ENCODE data around the gene ZBTB46.

ZBTB46 gene

DNA sequence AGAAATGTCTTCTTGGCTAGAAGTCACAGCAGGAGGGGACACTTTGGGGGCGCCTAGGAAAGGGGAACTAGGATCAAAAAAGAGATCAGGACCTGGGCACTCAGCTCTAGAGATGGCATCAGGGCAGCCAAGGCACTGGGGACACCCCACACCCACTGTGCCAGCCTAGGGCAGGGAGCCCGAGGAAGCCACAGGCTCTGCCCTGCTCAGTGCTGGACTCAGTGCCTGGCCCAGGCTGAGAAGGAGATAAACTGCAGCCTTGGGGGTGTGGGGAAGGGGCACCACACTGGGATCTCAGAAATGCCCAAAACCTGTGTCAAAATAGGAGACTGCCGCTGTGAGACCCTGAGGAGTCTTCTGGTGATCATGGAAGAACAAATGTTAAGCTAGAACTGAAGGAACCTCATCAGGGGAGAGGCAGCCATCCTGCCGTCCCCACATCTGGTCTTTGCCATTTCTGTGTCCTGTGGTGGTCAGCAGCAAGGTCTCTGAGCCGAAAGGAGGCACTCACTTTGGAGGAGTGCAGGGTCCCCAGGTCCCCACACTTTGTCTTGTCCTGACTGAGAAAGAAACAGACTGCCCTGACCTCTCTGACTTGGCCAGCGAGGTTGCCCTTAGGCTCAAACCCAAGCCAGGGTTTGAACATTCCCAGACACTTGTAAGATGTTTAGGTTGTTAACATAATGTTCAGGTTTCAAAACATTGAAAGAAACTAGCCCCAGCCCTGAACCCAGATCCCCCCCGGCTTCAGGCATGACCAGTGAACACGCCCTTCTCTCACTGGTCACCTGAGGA lies 125.6 kb downstream of the ZBTB46 start:
- no peak overlapping the region for H3K27ac ChIP-seq
- H3K4me1 ChIP-seq (ENCODE audit: control insufficient read depth in 1 of 2, insufficient read depth in 1 of 2, low read depth in 1 of 2, low read length in 1 of 2), result peaks cover 27 to 31% of the 10 kb centered on the region in 2 experiments
- H3K4me3 ChIP-seq (ENCODE audit: low read depth in 1 of 2, low read length in 1 of 2), result no peak overlapping the region
- TF ChIP-seq CTCF (IDR thresholded peaks at IDR 0.05), result no peak
- H3K9me3 ChIP-seq, result no peaks in the 10 kb centered on the region
- H3K27me3 ChIP-seq, result no peaks in the 10 kb centered on the region
- peaks cover 58% of the 10 kb centered on the region for H3K36me3 ChIP-seq

DNA sequence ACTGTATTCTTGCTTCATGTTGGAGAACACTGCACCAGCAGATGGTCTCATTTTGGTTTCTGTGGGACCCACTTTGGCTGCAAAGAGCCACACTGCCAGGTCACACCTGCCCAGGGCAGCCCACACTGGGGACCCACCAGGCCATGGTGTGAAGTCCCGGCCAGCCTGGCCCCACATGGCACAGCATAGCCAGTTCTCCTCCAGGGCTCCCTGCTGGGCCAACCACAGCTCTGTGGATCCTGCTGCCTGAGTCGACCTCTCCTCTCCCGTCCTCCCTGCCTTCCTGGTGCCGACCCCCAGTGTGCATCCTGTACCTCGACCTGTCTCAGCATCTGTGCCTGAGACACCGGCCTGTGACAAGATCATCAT lies 126.3 kb downstream of the ZBTB46 start:
- no peaks in the 10 kb centered on the region for H3K27me3 ChIP-seq
- no peak overlapping the region for H3K4me3 ChIP-seq (ENCODE audit: low read depth in 1 of 2, low read length in 1 of 2)
- H3K36me3 ChIP-seq, result peaks cover 60% of the 10 kb centered on the region

GRCh38 chr20:63703976-63704748 lies 126.9 kb downstream of the ZBTB46 start:
- H3K4me1 ChIP-seq (ENCODE audit: control insufficient read depth in 1 of 2, insufficient read depth in 1 of 2, low read depth in 1 of 2, low read length in 1 of 2), result peaks cover 23 to 25% of the 10 kb centered on the region in 2 experiments
- no peak overlapping the region for H3K4me3 ChIP-seq (ENCODE audit: low read depth in 1 of 2, low read length in 1 of 2)
- H3K36me3 ChIP-seq, result peaks cover 62% of the 10 kb centered on the region

More for the DNA sequence above, 126.3 kb downstream of the ZBTB46 start:
- Histone ChIP-seq H3K27ac (no peak overlapping the region), H3K9me3 (no peaks in the 10 kb centered on the region), H3K4me1 (ENCODE audit: control insufficient read depth in 1 of 2, insufficient read depth in 1 of 2, low read depth in 1 of 2, low read length in 1 of 2) (peaks cover 27 to 31% of the 10 kb centered on the region in 2 experiments)
- no peak for TF ChIP-seq CTCF (IDR thresholded peaks at IDR 0.05)

DNA sequence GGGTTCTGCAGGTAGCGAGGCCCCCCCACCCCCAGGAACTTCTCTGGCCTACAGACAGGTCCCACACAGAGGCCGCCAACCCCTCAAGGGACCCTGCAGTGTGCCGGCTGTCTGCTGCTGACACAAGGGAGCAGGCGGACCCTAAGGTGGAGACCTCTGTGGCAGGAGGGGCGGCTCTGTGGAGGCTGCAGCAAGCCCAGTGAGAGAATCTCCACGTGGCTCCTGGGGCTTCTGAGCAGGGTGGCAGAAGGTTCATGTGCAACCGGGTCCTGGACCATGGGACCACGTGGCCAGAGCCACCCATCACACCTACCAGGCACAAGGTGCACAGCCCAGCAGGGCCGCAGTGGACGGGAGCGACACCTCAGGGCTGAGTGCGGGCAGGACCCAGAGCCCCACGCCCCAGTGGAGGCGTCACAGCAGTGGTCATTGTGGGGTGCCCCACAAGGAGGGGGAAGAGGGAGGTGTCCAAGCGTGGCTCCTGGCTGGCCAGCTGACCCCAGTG lies 127.5 kb downstream of the ZBTB46 start:
- H3K4me1 ChIP-seq (ENCODE audit: control insufficient read depth in 1 of 2, insufficient read depth in 1 of 2, low read depth in 1 of 2, low read length in 1 of 2), result peaks cover 17 to 19% of the 10 kb centered on the region in 2 experiments
- no peak overlapping the region for H3K4me3 ChIP-seq (ENCODE audit: low read depth in 1 of 2, low read length in 1 of 2)
- TF ChIP-seq CTCF (IDR thresholded peaks at IDR 0.05), result no peak

More at GRCh38 chr20:63703976-63704748, 126.9 kb downstream of the ZBTB46 start:
- no peak for TF ChIP-seq CTCF (IDR thresholded peaks at IDR 0.05)
- no peaks in the 10 kb centered on the region for H3K27me3 ChIP-seq
- no peak overlapping the region for H3K27ac ChIP-seq
- no peaks in the 10 kb centered on the region for H3K9me3 ChIP-seq

DNA sequence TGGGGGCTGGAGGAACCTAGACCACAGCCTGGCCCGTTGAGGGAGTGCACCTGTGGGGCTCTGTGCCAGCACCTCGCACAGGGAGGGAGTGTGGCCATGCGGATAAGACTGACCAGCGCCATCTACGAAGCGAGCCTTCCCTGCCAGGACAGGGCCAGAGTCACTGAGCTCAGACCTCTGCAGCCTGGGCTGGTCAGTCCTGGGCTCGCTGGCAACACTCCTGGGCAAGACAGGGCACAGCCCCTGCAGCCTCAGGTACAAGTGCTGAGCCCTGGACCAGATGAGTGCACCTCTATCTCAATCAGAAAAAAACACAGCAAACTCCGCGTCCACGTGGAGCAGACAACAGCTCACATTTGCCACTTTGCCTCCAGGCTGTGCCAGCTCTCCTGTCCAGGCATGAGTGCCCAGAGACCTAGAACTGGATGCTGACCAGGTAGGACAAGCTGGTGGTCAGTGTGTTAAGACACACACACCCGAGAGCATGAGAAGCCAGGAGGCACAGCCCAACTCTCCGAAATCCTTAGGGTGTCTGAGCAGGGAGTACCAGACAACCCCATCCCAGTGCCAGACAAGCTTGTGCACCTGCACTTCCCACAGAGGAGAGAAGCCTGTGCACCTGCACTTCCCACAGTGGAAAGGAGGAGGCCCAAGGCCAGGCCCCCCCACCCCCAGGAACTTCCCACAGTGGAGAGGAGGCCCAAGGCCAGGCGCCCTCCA lies 128.2 kb downstream of the ZBTB46 start:
- Histone ChIP-seq H3K4me1 (ENCODE audit: control insufficient read depth in 1 of 2, insufficient read depth in 1 of 2, low read depth in 1 of 2, low read length in 1 of 2) (peaks cover 13 to 16% of the 10 kb centered on the region in 2 experiments), H3K36me3 (peaks cover 66% of the 10 kb centered on the region), H3K4me3 (ENCODE audit: low read depth in 1 of 2, low read length in 1 of 2) (no peak overlapping the region), H3K27me3 (no peaks in the 10 kb centered on the region), H3K27ac (no peak overlapping the region), H3K9me3 (no peaks in the 10 kb centered on the region)
- TF ChIP-seq CTCF (IDR thresholded peaks at IDR 0.05), result no peak

More for the DNA sequence above, 127.5 kb downstream of the ZBTB46 start:
- H3K36me3 ChIP-seq, result peaks cover 62% of the 10 kb centered on the region
- H3K27ac ChIP-seq, result no peak overlapping the region
- no peaks in the 10 kb centered on the region for H3K9me3 ChIP-seq
- no peaks in the 10 kb centered on the region for H3K27me3 ChIP-seq

Data from neutrophil (primary cell).